Osteoblast (primary cell): Measurements from ENCODE around the gene IGF1R. TPM values are rescaled to one million over a fixed set of nuclear protein-coding genes. Genes with fewer than 3 reads are reported as not detected.

Experiments
- DNase-seq: peaks from one replicate; pipeline ENCODE4 v3.0.0; 2011; ENCODE audit warnings: low spot score, mixed read lengths; ENCODE audit not compliant: insufficient read length; ENCODE audit errors: missing footprints
- H2AFZ ChIP-seq: 2 replicates; pipeline ENCODE4 v1.6.0; 2011; ENCODE audit warnings: mild to moderate bottlenecking, low read length
- H3K27ac ChIP-seq: 2 replicates; pipeline ENCODE4 v1.5.1; 2011; ENCODE audit warnings: mild to moderate bottlenecking, low read depth, low read length, moderate library complexity
- H3K27me3 ChIP-seq: 2 replicates; pipeline ENCODE4 v1.6.0; 2012; ENCODE audit warnings: mild to moderate bottlenecking, control low read depth, inconsistent platforms, low read length, moderate library complexity; ENCODE audit not compliant: insufficient read depth
- H3K36me3 ChIP-seq: 2 replicates; pipeline ENCODE4 v1.5.1; 2011; ENCODE audit warnings: mild to moderate bottlenecking, low read length, control low read depth, moderate library complexity; ENCODE audit not compliant: insufficient read depth
- H3K4me1 ChIP-seq: 2 replicates; pipeline ENCODE4 v1.5.1; 2011; ENCODE audit warnings: mild to moderate bottlenecking, low read length, control low read depth, moderate library complexity; ENCODE audit not compliant: insufficient read depth
- H3K4me2 ChIP-seq: 2 replicates; pipeline ENCODE4 v1.6.0; 2011; ENCODE audit warnings: mild to moderate bottlenecking, low read length; ENCODE audit not compliant: insufficient read depth
- H3K4me3 ChIP-seq: fragments of 200-600 bp; sonication (generic); 3 replicates; pipeline ENCODE4 v1.5.1; 2012; ENCODE audit warnings: mild to moderate bottlenecking, low read length, inconsistent platforms; ENCODE audit not compliant: insufficient read depth
- H3K79me2 ChIP-seq: 2 replicates; pipeline ENCODE4 v1.6.0; 2012; ENCODE audit warnings: mild to moderate bottlenecking, low read length, control low read depth, inconsistent platforms; ENCODE audit not compliant: insufficient read depth
- H3K9me3 ChIP-seq: 2 replicates; pipeline ENCODE4 v1.5.1; 2011; ENCODE audit warnings: low read depth, low read length, control low read depth
- H4K20me1 ChIP-seq: 2 replicates; pipeline ENCODE4 v1.6.0; 2012; ENCODE audit warnings: mild to moderate bottlenecking, low read length, control low read depth; ENCODE audit not compliant: insufficient read depth
- total RNA-seq: library from RNA; depleted of rRNA; stranded (reverse); fragments of >200 nt; gene quantifications from 2 replicates; pipeline ENCODE4 v1.2.3, GENCODE V29; 2012
- TF ChIP-seq, protein P1 (sequence below): IDR thresholded peaks from 2 replicates; pipeline ENCODE4 v1.5.1; 2011; ENCODE audit warnings: mild to moderate bottlenecking, low read depth, low read length, moderate library complexity; ENCODE audit errors: extremely low read depth

Gene IGF1R
- total RNA-seq, 1 donor = 18.8 TPM

DNA sequence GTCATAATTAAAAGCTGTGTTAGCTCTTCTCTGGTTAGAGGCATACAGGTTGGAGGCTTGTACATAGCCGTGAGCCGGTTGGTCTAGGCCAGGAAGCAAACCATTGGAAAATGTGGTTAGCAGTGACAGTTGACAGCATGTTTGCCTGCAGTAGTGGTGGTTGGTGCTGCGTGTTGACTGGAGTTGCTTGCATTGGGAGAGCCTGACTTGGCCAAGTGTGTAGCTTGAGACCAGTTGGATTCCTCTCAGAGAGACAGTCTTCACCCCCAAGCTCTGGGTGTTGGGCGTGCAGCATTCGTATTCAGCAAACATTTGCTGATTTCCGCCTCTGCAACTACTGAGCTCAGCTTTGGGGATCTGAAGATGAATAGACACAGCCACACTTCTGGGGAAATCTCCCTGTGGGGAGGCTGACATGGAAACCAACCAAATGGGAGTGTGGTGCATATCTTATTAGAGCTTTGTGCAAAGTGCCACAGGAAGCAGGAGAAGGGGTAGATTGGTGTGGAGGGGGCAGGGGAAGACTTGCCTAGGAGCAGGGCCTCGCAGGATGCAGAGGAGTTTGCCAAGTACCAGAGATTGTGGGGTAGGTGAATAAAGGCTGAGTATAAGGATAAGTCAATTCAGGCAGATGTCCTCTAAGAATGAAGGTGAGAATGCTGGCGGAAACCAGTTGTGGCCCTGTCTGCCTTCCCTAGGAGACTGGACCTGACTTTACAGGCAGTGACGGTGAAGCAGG lies 83.5 kb downstream of the IGF1R start:
- H3K27ac ChIP-seq = no peak overlapping the region

DNA sequence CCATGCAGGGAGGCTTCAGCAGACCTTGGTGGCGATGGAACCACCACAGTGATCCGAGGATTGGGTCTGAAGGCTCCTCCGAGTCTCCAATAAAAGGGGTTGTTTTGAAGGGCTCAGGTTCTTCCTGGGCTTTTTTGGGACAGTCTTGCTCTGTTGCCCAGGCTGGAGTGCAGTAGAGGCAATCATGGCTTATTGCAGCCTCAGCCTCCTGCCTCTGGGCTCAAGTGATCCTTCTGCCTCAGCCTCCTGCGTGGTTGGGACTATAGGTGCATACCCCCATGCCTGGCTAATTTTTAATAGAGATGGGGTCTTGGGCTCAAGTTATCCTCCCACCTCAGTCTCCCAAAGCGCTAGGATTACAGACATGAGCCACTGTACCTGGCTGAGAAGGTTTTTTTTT lies 84.8 kb downstream of the IGF1R start:
- no peak overlapping the region for H3K4me3 ChIP-seq
- H3K79me2 ChIP-seq = peaks cover 97% of the 10 kb centered on the region
- no peak overlapping the region for H2AFZ ChIP-seq
- peaks cover 24% of the 10 kb centered on the region for H3K4me1 ChIP-seq
- H3K36me3 ChIP-seq = no peaks in the 10 kb centered on the region
- no peak for DNase-seq
- TF ChIP-seq, protein P1, sequence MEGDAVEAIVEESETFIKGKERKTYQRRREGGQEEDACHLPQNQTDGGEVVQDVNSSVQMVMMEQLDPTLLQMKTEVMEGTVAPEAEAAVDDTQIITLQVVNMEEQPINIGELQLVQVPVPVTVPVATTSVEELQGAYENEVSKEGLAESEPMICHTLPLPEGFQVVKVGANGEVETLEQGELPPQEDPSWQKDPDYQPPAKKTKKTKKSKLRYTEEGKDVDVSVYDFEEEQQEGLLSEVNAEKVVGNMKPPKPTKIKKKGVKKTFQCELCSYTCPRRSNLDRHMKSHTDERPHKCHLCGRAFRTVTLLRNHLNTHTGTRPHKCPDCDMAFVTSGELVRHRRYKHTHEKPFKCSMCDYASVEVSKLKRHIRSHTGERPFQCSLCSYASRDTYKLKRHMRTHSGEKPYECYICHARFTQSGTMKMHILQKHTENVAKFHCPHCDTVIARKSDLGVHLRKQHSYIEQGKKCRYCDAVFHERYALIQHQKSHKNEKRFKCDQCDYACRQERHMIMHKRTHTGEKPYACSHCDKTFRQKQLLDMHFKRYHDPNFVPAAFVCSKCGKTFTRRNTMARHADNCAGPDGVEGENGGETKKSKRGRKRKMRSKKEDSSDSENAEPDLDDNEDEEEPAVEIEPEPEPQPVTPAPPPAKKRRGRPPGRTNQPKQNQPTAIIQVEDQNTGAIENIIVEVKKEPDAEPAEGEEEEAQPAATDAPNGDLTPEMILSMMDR = no peak
- no peak overlapping the region for H3K4me2 ChIP-seq
- no peaks in the 10 kb centered on the region for H3K9me3 ChIP-seq
- no peak overlapping the region for H3K27ac ChIP-seq
- no peaks in the 10 kb centered on the region for H4K20me1 ChIP-seq
- H3K27me3 ChIP-seq = no peaks in the 10 kb centered on the region

More for the DNA sequence above, 83.5 kb downstream of the IGF1R start:
- Histone ChIP-seq H3K4me1 (peaks cover 34% of the 10 kb centered on the region), H3K4me2 (no peak overlapping the region), H3K9me3 (no peaks in the 10 kb centered on the region), H3K4me3 (no peak overlapping the region), H3K27me3 (no peaks in the 10 kb centered on the region), H2AFZ (no peak overlapping the region), H4K20me1 (no peaks in the 10 kb centered on the region), H3K79me2 (peaks cover 85% of the 10 kb centered on the region), H3K36me3 (no peaks in the 10 kb centered on the region)
- TF ChIP-seq, protein P1 = no peak
- DNase-seq = no peak

DNA sequence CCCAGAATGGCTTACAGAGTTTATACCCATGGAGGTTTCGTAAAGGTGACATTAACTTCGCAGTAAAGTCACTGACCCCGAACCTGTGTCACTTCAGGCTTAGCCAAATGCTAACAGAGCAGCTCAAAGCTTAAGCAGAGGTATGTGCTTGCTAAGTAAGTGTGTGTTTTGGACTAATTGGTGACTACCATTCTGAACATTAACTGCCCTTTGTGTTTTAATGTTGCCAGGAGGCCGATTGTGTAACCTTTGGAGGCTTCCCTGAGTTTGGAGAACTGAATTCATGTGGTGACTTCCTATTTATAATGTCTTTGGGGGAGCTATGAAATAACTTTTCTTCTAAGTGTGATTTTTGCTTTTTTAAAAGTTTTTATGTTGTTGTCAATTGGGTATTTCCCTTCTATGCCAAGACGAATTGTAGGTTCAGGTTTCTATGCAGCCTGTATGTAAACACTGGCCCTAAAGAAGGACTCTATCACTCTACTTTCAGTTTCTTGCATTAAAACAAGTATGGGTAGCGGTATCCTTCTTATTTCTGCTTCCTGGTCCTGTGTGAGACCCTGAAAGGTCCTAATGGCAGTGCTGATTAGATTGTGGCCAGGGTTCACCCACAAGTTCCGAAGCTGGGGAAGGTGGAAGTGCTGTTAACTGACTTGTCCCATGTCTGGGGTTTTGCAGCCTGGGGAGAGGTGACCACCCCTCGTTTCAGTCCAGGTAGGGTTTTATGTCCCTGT lies 86.3 kb downstream of the IGF1R start:
- no peaks in the 10 kb centered on the region for H3K9me3 ChIP-seq
- no peaks in the 10 kb centered on the region for H4K20me1 ChIP-seq
- no peaks in the 10 kb centered on the region for H3K36me3 ChIP-seq
- peak; percentile 51 for DNase-seq
- peaks cover 97% of the 10 kb centered on the region for H3K79me2 ChIP-seq
- TF ChIP-seq, protein P1 = no peak
- peak overlapping the region; percentile 2 for H3K4me3 ChIP-seq
- H3K27ac ChIP-seq = no peak overlapping the region
- H3K4me1 ChIP-seq = peaks cover 9% of the 10 kb centered on the region
- H2AFZ ChIP-seq = peak overlapping the region; percentile 25
- peak overlapping the region; percentile 46 for H3K4me2 ChIP-seq
- no peaks in the 10 kb centered on the region for H3K27me3 ChIP-seq

DNA sequence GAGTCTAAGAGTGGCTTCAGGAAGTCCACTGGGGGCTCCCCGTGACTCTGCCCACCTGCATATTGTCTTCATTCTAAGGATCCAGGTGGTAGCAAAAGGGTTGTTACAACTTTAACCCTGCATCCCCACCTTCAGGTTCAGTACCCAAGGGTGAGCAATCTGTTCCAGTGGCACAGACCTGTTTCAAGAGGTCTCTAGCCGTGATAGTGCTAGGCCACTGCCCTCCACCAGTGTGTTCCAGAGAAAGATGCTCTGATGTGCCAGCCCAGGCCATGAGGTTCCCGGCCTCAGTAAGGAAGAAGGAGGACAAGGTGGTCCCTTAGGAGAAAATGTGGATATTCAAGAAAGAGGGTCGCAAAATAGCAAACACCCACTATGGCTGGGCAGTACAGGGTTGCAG lies 87.0 kb downstream of the IGF1R start:
- H2AFZ ChIP-seq = no peak overlapping the region
- H3K27ac ChIP-seq = no peak overlapping the region
- peaks cover 1% of the 10 kb centered on the region for H4K20me1 ChIP-seq
- TF ChIP-seq, protein P1 = no peak
- H3K4me2 ChIP-seq = no peak overlapping the region
- H3K79me2 ChIP-seq = peaks cover 97% of the 10 kb centered on the region
- H3K4me3 ChIP-seq = no peak overlapping the region
- H3K4me1 ChIP-seq = peaks cover 6% of the 10 kb centered on the region
- DNase-seq = no peak
- H3K27me3 ChIP-seq = no peaks in the 10 kb centered on the region
- no peaks in the 10 kb centered on the region for H3K9me3 ChIP-seq
- no peaks in the 10 kb centered on the region for H3K36me3 ChIP-seq
